T-helper 17 cell (primary cell): Measurements from ENCODE around the gene UBR4. TPM values are rescaled to one million over a fixed set of nuclear protein-coding genes. Genes with fewer than 3 reads are reported as not detected.

Experiments
- total RNA-seq, 4 donors: library from RNA in 2 of 4; stranded (reverse) in 2 of 4; gene quantifications; one replicate each; pipeline ENCODE4 v1.2.3 and lab custom pipeline; 2022 to 2026

Gene UBR4
- total RNA-seq, 2 donors from 2014 or later, result 140 to 158 TPM

Other genes starting within 250 kb of the UBR4 start
- gene EMC1, start 41.3 kb upstream of the UBR4 start, total RNA-seq, result 10 to 100 TPM; 24.2 to 32.0 TPM
- 10 to 100 TPM; 17.0 to 19.8 TPM for gene MRTO4, start 41.5 kb upstream of the UBR4 start, total RNA-seq
- gene AKR7A3, start 78.5 kb upstream of the UBR4 start, total RNA-seq, result 1 to 10 TPM; 1.1 to 1.4 TPM
- 10 to 100 TPM; 17.3 to 21.9 TPM for gene AKR7A2, start 101.9 kb upstream of the UBR4 start, total RNA-seq
- 1 to 10 TPM; 3.3 to 3.9 TPM for gene SLC66A1, start 102.1 kb upstream of the UBR4 start, total RNA-seq